GM12892 (cell line): Measurements from ENCODE around the gene PET100.

Experiments
- DNase-seq: peaks from one replicate; pipeline ENCODE4 v3.0.0; 2011; ENCODE audit not compliant: insufficient read length
- FAIRE-seq: peaks from 2 replicates; lab custom pipeline; 2011; peaks lifted over from hg19 to GRCh38; lab: Jason Lieb, UNC
- POLR2A ChIP-seq: IDR thresholded peaks from 2 replicates; pipeline ENCODE4 v1.6.1; 2011; ENCODE audit warnings: low read depth, low read length, control low read depth
- POLR2AphosphoS5 ChIP-seq: IDR thresholded peaks from 2 replicates; pipeline ENCODE4 v1.6.1; 2011; ENCODE audit warnings: low read depth, low read length, control low read depth
- TAF1 ChIP-seq: IDR thresholded peaks from 2 replicates; pipeline ENCODE4 v1.6.1; 2011; ENCODE audit warnings: low read depth, mild to moderate bottlenecking, control low read depth, low read length, borderline replicate concordance

PET100 gene

DNA sequence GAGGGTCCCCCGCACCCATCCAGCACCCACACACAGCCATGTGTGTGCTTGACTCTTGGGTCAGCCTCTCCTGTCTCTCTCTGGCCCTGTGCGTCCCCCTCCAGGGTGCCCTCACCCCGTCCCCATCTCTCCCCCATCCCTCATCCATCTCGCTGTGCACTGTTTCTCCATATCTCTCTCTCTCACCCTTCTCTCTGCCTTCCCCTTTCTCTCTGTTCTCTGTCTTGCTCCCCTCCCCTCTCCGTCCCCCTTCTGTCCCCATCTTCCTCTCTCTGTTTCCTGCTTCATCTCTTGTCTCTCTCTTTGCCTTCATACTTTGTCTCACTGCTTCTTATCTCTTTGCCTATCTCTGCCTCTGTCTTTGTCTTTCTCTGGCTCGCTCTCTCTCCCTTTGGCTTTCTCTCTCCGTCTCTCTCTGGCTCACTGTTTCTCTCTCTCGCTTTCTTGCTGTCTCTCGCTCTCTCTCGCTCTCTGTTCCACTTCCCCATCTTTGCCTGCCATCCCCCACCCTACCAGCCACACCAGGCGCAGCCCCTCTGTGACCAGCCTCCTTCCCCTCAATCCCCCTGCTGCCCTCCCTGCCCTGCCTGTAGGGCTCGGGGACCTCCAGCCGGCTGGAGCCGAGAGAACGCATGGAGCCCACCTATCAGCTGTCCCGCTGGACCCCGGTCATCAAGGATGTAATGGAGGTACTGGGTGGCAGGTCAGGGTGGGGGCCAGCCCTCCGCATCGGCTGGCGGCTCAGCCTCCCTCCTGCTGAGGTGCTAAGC, 16.2 kb downstream of the PET100 start:
- DNase-seq (no peak), FAIRE-seq (no peak)
- no peak for TF ChIP-seq POLR2A
- no peak for TF ChIP-seq POLR2AphosphoS5
- no peak for TF ChIP-seq TAF1

DNA sequence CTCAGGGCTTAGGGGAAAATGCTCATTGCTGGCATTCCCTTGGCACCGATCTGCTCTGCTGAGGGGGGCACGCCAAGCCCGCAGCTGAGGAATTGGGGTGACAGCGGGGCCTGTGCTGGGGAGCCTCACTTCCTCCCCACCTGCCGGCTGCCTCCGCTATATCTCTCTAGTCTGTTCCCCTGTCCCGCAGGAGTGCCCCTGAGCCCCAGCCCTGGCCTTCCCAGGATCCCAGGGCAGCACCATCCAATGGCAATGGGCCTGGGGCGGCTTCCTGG, 16.8 kb downstream of the PET100 start:
- FAIRE-seq (no peak), DNase-seq (no peak)
- TF ChIP-seq POLR2AphosphoS5: no peak
- no peak for TF ChIP-seq TAF1
- no peak for TF ChIP-seq POLR2A

DNA sequence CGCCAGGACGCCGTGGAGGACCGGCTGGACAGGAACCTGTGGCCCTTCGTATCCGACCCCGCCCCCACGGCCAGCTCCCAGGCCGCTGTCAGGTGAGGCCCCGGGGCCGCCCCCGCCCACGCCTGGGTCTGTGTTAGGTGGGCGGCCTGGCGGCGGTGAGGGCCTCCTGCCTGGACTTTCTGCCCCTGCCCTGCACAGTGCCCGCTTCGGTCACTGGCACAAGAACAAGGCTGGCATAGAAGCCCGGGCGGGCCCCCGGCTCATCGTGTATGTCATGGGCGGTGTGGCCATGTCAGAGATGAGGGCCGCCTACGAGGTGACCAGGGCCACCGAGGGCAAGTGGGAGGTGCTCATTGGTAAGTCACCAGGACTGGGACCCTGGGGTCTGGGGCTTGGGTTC, 17.6 kb downstream of the PET100 start:
- FAIRE-seq (no peak), DNase-seq (no peak)
- TF ChIP-seq POLR2A: no peak
- no peak for TF ChIP-seq POLR2AphosphoS5
- no peak for TF ChIP-seq TAF1

DNA sequence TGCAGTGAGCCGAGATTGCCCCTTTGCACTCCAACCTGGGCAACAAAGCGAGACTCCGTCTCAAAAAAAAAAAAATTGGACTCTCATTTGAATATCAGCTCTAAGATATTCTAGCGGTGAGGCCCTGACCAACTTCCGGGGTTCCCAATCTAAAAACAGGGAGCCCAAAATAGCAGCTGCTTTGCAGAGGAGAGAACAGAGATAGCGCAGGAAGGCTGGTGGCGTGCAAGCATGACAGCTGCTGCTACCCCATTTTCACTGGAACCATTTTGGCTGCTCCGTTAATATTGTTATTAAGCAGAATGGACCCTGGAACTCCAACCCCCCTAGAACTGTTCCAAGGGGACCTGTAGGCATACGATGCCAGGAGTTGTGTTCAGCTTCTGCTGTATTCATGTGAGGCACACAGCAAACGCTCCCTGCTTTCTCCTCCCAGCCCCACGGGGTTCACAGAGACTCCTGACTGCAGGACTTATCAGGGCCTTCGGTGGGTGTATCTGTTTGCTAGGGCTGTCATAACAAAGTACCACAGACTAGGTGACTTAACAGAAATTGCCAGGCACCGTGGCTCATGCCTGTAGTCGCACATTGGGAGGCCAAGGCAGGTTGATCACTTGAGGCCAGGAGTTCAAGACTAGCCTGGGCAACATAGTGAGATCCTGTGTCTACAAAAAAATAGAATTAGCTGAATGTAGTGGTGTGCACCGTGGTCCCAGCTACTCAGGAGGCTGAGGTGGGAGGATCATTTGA, 18.8 kb downstream of the PET100 start:
- peak; percentile 40 for FAIRE-seq
- no peak for TF ChIP-seq TAF1
- no peak; the same call in 1 of the 2 replicates for TF ChIP-seq POLR2A
- TF ChIP-seq POLR2AphosphoS5: no peak; the same call in 1 of the 2 replicates

DNA sequence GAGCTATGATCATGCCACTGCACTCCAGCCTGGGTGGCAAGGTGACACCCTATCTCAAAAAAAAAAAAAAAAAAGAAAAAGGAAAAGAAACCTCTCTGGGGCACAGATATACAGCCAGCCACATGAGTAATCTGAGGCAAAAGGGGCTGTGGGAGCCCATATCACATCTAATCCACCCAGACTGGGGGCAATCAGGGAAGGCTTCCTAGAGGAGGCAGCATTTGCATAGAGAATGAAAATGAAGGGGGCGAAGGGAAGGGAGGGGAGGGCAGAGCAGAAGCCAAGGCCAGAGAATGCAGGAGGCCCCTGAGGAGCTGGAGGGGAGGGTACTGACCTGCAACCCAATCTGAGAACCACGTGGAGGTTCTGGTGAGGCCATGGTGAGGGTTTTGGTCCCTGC, 20.6 kb downstream of the PET100 start:
- TF ChIP-seq POLR2A: no peak
- no peak for DNase-seq
- no peak for FAIRE-seq

More for the DNA sequence above, 18.8 kb downstream of the PET100 start:
- peak; percentile 16 for DNase-seq

DNA sequence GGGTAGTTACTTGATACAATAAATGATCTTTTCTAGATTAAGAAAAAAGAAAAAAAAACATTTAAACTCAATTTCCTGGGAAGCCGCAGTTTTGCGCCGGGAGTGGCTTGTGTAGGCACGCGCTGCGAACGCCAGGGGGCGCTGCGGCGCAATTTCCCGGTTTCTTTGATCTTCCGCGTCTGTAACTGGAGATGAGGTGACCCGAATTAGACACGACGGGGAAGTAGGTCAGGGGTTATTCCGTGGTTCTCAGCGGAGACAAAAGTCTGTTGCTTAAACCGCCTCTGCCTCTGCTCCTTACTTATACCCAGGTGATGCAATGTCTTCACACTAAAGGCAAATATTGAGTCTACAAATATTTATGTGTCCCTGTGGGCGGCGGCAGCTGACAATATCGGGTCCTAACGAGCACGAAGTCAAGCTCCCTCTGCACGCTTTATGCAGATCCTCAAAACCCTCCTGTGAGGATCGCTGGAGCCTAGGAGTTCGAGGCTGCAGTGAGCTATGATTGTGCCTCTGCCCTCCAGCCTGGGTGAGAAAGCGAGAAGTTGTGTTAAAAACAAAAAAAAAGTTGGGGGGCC, 22.6 kb downstream of the PET100 start:
- peak; percentile 77 for DNase-seq
- FAIRE-seq: peak; percentile 86
- TF ChIP-seq POLR2AphosphoS5 (no peak), TAF1 (no peak), POLR2A (no peak)

DNA sequence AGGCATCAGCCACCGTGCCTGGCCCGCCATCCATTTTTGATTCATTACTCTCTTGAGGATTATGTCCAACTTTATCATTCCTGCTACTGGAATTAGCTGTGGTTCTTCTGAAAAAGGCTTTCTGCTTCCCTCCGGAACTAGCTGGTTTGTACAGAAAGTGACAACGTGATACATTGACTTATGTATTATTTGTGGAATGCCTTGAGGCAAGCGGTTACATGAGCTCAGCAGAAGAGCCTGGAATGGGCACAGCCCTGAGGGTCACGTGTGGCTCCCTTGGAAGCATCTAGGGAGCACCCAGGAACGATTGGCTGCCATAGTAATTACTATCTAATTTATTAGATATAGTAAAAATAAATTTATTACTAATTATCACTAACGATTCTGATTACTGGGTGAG, 24.8 kb downstream of the PET100 start:
- TF ChIP-seq POLR2AphosphoS5: no peak
- TF ChIP-seq TAF1: no peak
- no peak for TF ChIP-seq POLR2A
- FAIRE-seq (no peak), DNase-seq (no peak)

DNA sequence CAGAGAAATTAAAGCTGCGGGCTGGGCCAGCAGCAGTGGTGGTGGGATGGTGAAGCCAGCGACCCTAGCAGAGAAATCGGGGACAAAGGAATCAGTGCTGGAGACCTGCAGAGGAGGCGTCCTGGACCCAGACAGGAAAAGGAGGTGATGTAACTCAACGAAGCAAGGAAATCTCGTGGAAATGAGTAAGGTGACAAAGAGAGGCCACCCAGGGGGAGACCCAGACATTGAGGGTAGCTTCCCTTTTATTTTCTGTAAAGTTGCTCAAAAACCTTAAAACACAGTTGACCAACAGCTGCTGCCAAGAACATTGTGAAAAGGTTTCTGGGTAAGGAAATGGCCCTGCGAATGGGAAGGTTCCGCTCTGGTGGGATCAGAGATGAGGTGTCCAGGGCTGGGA, 26.0 kb downstream of the PET100 start:
- DNase-seq (no peak), FAIRE-seq (no peak)
- TF ChIP-seq POLR2A (no peak), POLR2AphosphoS5 (no peak), TAF1 (no peak)

DNA sequence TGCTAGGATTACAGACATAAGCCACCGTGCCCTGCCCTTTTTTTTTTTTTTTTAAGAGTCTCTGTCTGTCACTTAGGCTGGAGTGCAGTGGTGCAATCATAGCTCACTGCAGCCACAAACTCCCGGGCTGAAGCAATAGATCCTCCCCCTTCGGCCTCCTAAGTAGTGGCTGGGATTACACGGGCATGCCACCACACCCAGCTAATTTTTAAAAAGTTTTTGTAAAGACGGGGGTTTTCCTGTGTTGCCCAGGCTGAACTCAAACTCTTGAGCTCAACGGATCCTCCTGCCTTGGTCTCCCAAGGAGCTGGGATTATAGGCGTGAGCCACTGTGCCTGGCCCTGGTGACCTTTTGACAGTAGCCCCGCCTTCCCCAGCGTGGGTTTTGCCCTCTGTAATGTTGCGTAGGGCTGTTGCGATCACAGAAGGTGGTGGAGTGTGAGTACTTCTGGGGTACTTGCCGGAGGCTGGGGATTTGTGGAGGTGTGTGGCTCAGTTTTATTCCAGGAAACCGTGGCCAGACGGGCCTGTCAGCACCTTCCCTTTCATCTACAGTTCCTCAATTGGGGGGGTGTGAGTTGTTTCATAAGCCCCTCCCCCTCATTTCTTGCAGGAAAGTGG, 27.6 kb downstream of the PET100 start:
- no peak for DNase-seq
- TF ChIP-seq TAF1 (no peak), POLR2A (no peak), POLR2AphosphoS5 (no peak)
- no peak for FAIRE-seq

DNA sequence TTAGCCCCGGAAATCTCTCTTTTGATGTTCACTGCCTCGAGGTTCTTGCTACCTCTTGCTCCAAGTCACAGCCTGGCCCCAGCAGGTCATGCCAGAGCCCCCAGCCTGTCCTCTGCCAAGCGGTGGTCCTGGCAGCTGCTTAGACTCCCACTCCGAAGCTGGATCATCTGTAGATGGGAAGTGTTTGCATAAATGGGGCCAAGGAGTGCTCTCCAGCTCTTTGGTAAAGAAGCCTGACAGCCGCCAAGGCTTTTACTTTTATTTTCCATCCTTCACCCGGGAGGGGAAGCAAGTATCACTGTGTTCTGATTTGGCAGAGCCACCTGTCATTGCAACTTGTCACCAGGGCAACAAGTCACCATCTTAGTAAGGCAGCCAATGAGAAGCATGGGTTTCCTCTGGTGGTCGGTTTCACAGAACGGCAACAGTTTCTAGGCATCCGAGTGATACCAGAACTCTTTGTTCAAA, 28.7 kb downstream of the PET100 start:
- DNase-seq (peak; percentile 88), FAIRE-seq (peak; percentile 83)

DNA sequence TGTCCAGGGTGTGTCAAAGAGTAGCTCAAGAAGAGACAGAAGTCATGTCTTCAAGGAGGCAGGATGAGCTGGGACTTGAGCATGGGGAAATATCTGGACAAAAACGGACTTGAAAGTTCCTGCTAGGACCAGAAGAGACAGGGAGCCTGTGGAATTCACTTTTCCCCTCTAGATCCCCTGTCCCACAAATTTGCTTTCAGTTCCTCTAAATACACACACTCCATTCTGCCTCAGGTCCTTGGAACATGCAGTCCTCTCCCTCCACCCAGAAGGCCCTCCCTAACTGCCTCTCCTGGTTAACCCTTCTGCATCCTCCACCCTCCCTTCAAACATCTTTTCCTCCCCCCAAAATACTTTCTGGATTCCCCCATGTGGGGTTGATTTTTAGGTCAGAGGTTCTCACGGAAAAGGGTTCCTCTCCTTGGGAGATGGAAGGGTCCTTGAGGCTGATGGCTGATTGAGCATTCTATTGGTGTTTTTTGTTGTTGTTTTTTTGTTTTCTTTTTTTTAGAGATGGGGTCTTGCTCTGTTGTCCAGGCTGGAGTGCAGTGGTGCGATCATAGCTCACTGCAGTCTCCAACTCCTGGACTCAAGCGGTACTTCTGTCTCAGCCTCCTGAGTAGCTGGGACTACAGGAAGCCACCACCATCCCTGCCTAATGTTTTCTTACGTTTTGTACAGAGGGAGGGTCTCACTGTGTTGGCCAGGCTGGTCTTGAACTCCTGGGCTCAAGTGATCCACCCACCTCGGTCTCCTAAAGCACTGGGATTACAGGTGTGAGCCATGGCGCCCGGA, 32.3 kb downstream of the PET100 start:
- FAIRE-seq: no peak

More for the DNA sequence above, 28.7 kb downstream of the PET100 start:
- TF ChIP-seq POLR2A (peak; percentile 43; the same call in 1 of the 2 replicates), TAF1 (no peak)

More for the DNA sequence above, 32.3 kb downstream of the PET100 start:
- DNase-seq: no peak
- TF ChIP-seq POLR2AphosphoS5: no peak
- no peak for TF ChIP-seq TAF1
- TF ChIP-seq POLR2A: no peak
